HCEC 1CT (cell line): ENCODE results near the gene MOB3A.
"Not testable (repeated sequence)": the region's sequence is repeated elsewhere in the genome, so short reads cannot be mapped to it uniquely, and the experiment has no call there.

ENCODE experiments used
- DNase-seq: peaks from one replicate; pipeline ENCODE4 v3.0.0-alpha.2; 2017

MOB3A gene

DNA sequence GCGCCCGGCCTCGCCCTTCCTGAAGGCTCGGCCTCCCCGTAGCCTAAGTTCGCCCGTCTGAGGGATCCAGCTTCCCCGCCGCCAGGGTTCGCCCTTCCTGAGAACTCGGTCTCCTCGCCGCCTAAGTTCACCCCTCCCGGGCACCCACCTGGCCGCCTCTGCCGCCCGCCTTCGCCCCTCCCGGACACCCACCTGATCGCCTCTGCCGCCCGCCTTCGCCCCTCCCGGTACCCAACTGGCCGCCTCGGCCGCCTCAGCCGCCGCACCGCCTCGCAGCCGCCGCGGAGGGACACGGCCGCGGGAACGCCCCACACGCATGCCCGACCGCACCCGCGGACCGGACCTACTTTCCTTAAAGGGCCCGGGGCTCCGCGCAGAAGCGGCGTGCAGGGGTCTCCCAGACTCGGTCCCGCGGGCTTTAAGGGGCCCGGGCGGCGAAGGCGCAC lies at the start of gene MOB3A:
MOB3A (minus strand) TSS at position 293 of the 446 bp plus-strand sequence. CDS start 17,766 bp downstream, outside the sequence.
- peak; percentile 88 for DNase-seq

DNA sequence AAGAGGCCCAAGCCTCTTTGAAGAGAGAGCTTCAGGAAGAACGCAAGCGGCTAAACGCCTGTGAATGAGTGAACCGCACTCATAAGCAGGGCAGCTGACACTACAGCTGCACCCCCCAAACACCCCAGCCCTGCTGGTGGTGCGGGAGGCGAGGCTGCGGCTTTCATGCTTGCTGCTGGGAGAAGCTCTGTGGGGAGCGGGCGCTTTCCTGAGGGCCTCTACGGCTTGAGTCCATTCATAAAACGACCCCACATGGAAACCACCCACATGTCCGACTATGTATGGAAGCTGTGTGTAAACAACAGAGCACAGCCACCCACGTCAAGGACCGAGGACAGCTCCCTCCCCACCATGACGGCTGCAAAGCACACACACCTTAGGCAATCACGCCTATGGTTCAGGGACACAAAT lies 49.7 kb upstream of the MOB3A start:
- DNase-seq, result no peak

DNA sequence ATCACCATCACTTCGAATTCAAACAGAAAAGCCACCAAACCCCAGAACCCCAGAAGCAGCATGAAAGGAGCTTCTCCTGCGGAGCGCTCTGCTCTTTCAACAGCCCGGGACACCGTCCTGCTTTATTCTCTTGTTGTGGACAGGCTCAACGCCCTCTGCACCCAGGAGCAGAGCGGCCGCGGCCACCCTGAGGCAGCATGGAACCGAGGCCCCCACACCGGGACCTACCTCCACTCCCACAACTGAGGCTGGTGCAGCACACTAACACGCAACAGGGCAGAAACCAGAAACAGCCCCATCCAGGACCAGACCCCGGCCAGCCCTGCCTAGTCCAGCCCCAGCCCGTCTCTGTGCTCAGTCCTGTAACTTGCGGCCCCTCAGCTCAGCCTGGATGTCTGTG lies 48.1 kb upstream of the MOB3A start:
- no peak for DNase-seq

DNA sequence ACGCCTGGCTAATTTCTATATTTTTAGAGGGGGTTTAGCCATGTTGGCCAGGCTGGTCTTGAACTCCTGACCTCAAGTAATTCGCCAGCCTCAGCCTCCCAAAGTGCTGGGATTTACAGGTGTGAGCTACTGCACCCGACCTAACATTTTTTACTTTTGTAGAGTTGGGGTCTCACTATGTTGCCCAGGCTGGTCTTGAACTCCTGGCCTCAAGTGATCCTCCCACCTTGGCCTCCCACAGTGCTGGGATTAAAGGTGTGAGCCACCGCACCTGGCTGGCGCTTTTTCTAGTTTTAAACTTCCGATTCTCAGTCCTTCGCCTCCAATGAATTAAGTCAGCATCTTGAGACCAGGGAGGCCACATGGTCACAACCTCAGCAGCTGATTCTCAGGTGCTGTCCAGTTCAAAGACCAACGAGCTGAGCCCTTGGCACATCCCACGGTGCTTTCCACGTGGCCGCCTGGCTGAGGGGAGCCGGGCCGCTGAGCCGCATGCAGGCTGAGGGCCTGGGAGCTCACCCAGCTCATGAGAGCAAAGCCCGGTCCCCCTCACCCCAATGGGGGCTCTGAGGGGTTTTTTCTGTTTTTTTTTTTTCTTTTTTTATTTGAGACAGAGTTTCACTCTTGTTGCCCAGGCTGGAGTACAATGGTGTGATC lies 46.2 kb upstream of the MOB3A start:
- DNase-seq, result no peak

DNA sequence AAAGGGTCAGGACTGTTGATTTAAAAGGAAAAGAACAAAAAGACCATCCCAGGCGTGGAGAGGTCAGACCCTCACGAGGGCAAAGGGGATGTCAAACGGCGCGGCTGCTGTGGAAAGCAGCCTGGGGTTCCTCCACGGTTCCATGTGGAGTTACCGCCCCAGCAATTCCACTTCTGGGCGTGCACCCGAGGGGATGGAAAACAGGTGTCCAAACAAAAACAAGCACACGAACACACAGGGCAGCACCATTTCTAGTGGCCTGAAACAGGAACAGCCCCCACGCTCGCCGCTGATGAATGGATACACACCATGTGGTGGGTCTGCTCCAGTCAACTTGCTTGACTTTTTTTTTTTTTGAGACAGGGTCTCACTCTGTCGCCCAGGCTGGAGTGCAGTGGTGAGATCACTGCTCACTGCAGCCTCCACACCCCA lies 44.0 kb upstream of the MOB3A start:
- no peak for DNase-seq

DNA sequence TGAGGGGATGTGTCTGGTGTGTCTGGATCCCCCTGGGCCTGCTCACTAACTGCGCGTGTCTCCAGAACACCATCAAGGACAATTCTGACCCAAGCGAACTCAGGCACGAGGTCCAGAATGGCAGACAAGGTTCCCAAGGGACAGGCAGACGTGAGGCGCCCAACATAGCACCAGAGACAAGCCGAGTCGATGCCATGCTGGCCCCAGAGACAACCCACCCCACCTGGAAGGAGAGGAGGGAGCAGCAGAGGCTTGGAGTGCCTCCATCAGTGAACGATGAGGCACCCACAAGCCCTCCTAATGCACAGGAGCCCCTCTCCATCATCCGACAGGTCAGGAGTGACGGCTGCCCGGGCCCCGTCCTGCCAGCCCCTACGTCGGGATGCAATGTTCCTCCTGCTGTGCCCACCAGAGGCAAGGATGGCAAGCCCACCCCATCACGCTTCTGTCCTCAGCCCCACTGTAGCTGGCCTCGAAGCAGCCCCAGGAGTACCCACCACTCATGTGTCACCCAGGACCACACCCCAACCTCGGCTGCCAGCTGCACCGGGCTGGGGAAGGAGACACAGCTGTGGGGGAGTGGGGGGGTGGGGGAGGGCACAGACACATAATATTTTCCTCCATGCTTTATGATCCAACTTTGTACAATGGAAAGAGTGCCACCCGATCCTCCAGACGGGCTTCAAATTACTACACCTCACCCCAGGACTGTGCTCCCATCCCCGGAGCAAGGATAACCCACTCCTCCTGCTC lies 43.4 kb upstream of the MOB3A start:
- no peak for DNase-seq

DNA sequence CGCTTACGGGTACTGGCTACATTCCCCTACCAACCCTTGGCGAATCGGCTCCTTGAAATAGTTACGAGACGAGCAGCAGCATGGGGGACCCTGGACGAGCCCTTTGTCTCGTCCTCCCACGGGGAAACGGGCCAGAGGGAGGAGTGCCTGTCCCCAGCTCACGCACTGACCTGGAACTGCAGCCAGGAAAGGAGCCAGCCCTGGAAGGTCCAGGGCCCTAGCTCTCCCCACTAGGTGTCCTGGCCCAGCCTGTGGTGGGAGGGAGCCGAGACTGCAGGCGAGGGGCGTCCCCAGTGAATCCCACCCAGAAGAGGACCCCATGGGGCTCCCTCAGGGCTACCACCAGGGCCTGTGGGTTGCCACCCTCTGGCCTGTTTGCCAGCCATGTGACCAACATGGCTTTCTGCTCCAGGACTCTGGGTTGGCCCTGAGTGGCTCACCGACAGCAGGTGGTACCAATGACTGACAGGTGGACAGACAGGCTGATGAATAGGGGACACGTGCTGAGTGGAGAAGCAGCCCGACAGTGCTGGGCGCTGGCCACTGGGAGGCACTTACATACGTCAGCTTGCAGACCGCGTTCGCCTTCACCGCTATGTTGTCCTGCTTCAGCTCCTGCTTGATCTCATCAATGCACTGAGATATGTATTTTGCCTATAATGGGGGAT lies 42.1 kb upstream of the MOB3A start:
- DNase-seq, result no peak

DNA sequence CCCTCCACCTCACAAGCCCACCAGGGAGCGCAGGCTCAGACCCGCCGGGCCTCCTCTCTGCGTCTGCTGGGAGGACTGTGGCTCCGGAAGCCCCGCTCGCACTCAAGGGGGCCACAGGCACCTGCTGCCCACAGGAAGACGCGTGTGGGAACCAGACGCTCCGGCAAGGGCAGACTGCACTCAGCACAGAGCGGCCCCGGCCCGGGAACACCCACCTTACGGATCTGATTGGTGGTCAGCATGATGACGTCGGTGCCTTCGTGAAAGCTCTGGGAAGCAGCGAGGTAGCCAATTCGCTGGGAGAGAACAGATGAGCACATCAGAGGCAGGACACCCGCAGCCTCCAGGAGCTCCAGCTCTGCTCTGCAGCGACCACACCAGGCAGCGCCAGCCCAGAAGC lies 40.7 kb upstream of the MOB3A start:
- no peak for DNase-seq

DNA sequence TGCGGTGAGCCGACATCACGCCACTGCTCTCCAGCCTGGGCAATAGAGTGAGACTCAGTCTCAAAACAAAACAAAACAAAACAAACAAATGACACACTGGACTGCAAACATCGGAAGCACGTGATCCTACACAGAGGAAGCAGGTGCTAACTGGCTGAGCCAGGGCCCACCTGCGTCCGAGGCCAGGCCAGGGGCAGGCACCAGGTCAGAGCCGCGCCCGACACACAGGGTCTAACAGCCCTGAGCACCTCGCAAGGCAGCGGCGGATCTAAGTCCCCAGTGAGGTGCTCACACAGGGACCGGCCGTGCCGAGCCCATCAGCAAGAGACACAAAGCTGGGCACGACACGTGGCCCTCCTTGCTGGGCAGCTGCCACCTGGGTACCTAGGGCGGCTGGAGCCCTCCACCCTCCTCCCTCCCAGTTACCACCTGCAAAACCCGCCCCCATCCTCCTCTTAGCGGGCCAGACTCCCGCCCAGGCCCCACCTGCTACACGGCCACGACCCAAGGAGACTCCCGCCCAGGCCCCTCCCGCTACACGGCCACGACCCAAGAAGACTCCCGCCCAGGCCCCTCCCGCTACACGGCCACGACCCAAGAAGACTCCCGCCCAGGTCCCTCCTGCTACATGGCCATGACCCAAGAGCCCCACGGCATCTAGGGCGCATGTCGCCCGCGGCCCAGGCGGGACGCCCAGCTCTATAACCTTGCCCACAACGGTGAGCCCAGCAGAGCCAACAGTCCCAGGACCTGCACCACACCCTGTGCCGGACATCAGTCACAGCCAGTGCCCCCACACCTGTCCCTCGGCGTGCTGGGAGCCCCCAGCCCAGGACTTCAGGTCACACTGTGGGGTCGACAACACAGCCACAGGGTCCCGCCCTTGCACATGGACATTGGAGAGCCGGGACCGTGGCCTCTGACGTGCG lies 39.6 kb upstream of the MOB3A start:
- DNase-seq, result no peak

DNA sequence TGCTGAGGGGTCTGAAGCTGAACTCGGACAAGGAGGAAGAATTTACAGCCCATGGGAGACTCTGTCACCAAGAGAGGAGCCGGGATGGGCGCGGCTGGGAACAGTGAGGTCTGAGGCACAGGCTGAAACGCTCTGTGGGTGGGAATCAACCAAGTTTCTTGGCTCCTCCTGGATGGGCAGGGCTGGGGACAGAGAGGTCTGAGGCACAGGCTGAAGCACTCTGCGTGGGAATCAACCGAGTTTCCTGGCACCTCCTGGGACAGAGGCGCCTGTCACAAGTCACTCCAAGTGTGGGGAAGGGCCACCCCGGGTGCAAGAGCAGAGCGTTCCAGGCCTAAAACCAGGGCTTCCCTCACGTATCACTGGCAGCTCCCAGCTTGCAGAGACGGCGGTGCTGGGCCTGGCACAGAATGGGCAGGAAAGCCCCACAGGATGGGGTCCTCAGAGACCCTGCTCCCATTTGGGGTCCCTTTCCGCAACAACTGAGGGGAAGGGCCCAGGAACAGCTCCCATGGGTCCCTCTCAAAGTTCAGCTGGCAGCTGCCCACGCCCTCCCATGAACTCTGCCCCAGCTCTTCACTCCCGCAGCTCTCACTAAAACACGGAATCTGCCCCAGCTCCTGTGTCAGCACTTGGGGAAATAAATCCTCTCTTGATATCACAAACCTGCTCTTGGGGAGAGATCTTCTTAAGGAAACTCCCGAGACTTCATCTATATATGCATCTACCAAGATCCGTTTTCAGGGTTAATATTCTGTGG lies 36.8 kb upstream of the MOB3A start:
- no peak for DNase-seq

DNA sequence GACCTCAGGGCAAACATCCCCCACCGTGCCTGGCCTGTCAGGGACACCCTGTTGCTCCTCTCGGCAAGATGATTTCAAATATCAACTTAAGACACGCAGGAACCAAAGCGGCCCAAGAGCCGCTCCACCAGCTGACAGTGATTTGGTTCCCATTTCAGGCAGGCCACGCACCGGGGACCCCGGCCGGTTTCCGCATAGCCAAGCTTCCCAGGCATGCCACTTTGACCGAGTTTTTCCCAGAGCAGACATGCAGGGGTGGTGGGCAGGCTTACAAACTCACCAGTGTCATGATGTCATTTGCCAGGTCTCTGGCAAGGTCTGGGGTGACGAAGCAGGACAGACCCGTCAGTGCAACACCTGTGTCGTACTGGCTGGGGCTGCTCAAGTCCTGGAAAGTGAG lies 36.1 kb upstream of the MOB3A start:
- DNase-seq, result no peak

DNA sequence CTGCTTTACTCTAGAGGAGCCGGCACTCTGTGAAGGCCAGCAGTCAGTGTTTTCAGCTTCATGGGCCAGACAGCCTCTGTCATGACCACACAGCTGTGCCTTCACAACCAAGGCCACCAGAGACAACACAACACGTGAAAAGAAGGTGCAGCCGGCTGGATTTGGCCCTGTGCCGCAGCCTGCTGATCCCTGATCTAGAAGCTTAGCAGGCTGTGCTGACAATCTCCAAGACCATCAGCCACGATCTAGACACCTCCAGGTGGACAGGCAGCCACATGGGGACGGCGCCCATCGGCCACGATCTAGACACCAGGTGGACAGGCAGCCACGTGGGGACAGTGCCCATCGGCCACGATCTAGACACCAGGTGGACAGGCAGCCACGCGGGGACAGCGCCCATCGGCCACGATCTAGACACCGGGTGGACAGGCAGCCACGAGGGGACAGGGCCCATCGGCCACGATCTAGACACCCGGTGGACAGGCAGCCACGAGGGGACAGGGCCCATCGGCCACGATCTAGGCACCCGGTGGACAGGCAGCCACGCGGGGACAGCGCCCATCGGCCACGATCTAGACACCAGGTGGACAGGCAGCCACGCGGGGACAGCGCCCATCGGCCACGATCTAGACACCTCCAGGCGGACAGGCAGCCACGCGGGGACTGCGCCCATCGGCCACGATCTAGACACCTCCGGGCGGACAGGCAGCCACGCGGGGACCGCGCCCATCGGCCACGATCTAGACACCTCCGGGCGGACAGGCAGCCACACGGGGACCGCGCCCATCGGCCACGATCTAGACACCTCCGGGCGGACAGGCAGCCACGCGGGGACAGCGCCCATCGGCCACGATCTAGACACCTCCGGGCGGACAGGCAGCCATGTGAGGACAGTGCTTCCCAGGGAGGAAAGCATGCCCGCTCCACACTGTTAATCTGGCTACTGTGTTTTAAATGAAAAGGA lies 35.2 kb upstream of the MOB3A start:
- DNase-seq, result not testable (repeated sequence)

DNA sequence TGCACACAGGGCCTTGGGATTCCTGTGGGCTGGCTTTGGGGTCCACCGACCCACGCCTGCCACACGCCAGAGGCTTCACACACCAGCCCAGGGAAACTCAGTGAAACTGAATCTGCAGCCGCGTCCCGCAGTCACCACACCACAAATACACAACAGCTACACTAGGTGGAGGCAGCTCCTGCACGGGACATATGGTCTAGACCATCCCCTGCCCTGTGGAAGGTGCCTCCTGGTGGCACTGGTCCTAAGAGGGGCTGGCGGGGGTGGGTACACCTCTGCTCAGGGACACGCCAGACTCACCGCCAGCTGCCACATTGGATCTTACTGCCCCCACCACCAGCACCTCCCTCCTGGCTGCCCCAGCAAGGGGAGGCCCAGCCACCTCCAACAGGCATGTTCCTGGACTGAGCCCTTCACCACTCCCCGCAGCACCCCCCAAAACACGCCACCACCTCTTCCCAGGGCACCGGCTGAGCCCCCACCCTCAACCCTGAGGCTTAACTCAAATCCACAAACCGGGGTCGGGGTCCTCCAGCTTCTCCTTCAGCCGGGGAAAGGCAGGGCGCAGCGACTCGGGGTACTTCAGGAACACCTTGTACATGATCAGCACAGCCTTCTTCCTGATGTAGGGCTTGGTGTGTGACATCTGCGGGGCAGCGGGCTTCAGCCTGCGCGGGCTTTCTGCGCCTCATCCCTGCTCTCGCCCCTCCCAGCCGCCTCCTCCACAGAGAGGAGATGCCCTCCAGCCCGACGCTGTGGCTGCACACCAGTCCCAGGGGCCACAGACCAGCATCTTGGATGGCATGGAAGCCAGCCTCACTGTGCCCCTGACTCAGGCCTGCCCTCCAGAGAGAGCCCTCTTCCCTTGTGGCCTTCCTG lies 34.0 kb upstream of the MOB3A start:
- no peak for DNase-seq

DNA sequence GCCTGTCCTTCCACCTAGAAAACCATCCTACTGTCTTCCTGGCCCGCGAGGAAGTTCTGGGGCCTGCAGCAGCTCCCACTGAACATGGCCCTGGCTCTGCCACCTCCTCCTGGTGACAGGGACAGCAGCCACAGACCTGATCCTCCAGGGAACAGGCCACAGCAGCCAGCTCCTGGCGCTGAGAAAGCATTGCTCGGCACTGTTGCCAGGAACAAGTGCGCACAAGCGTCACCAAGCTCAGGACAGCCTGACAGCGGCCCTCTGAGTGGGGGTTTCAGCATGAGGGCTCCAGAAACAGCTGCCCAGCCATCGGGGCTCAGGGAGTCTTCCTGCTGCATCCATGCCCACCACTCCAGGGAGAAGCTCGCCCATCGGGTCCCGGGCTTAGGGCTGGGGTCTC lies 33.4 kb upstream of the MOB3A start:
- no peak for DNase-seq

DNA sequence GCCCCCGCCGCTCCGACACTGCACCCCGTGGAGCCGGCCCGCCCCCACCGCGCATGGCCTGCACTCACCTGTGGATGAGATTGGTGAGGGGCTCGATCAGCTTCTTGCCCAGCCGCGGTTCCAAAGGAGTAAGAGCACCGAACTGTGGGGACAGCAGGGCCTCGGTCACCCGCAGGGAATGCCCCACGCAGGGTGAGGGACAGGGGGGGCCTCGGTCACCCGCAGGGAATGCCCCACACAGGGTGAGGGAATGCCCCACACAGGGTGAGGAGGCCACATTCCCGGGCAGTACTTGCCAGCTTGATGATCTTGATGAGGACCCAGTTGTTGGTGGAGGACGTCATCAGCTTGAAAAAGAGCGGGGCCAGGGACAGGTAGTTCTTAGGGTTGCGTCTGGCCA lies 32.9 kb upstream of the MOB3A start:
- DNase-seq, result no peak

DNA sequence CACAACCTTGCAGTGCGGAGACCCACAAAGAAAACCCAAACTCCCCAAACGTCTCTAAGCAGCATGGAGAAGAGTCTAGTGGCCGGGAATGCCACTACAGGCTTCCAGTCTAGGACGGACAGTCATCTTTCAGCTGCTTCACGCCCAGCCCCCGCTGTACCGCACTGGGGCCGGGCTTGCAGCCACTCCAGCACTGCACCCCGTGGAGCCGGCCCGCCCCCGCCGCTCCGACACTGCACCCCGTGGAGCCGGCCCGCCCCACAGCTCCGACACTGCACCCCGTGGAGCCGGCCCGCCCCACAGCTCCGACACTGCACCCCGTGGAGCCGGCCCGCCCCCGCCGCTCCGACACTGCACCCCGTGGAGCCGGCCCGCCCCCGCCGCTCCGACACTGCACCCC lies 32.1 kb upstream of the MOB3A start:
- not testable (repeated sequence) for DNase-seq

DNA sequence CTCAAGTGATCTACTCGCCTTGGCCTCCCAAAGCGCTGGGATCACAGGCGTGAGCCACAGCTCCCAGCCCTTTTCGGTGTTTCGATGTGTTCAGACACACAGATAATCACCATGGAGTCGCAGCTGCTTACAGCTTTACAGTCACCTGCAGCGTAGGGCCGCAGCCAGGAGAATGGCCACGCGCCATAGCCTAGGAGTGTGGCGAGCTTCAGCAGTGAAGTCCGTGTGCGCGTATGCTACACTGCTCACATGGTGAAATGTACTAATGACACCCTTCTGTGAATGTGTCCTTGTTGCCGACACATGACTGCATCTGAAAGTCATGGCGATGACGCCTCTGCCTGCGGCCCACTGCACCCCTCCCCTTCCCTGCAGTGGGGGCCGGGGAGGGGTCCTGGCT lies 31.6 kb upstream of the MOB3A start:
- DNase-seq, result no peak

DNA sequence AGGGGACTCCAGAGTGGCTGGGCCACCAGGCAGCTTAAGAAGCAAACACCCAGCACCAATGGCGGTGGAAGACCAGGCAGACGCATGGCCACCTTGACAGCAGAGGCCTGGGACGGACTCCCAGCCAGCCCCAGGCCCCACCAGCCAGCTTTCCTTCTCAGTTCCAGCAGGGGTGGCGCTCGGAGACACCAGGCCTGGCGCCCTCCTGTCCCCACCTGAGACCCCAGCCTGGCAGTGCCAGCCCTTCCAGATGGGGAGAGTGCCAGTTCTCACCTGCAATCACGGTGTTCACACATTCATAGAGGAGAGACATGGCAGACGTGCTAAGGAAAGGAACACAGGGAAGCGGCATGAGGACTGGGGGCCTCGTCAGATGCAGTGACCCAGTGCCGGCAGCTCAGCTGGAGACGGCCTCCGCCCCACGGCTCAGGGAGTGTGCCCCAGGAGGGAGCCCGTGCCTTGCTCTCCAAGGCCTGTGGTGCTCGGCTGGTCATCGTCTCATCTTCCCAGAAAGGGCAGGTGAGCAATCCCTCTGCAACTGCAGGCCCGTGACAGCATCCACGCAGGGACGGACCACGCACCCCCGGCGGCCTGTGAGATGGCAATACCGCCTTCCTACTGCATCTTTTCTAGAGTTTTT lies 30.9 kb upstream of the MOB3A start:
- no peak for DNase-seq

DNA sequence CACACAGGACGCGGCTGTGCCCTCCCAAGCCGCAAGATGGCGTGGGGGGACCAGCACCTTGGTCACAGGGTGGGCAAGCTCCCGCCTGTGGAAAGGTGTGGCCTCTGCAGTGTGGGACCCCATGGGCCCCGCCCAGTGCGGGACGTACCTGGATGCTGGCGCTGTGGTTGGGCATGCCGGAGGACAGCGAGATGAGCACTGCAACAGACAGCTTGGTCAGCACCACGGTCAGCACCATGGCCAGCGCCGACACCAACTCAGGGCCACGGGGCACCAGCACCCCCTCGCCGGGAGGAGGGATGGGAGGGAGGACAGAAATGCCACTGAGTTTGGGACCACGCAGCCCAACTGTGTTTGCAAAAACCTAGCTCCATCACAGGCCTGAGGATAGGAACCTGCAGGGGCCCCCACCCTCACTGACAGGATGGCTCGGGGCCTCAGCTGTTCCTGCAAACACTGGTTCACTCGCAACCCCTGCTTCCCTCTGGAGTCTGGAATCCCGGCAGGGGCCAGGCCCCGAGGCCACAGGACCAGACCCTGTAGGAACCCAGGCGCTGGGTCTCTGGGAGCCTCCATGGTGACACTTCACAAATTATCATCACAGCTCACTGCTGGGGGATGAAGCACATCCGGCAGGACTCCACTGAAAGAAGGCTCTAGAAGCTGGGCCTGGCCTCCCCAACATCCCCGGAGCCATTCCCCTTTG lies 27.7 kb upstream of the MOB3A start:
- no peak for DNase-seq
